ENCODE measurements around the gene BANK1. TPM values are rescaled to one million over a fixed set of nuclear protein-coding genes. Genes with fewer than 3 reads are reported as not detected.

BANK1 gene
- total RNA-seq, 1 donor from 2014 or later, result 1.5 TPM

GRCh38 chr4:101762025-101762424, 28.5 kb upstream of the BANK1 start:
- H3K27ac ChIP-seq, result no peak overlapping the region
- intact Hi-C loops (cut with DNase I), result no loop called here
- no peaks in the 10 kb centered on the region for H3K9me3 ChIP-seq
- no peak overlapping the region for H3K4me3 ChIP-seq
- H3K4me1 ChIP-seq, result no peaks in the 10 kb centered on the region
- no peaks in the 10 kb centered on the region for H3K36me3 ChIP-seq
- TF ChIP-seq POLR2AphosphoS5 (IDR thresholded peaks at IDR 0.05; ENCODE audit: insufficient read depth in 1 of 2, low read depth in 1 of 2) (no peak), POLR2A (IDR thresholded peaks at IDR 0.05) (no peak)
- TF ChIP-seq, protein P1, sequence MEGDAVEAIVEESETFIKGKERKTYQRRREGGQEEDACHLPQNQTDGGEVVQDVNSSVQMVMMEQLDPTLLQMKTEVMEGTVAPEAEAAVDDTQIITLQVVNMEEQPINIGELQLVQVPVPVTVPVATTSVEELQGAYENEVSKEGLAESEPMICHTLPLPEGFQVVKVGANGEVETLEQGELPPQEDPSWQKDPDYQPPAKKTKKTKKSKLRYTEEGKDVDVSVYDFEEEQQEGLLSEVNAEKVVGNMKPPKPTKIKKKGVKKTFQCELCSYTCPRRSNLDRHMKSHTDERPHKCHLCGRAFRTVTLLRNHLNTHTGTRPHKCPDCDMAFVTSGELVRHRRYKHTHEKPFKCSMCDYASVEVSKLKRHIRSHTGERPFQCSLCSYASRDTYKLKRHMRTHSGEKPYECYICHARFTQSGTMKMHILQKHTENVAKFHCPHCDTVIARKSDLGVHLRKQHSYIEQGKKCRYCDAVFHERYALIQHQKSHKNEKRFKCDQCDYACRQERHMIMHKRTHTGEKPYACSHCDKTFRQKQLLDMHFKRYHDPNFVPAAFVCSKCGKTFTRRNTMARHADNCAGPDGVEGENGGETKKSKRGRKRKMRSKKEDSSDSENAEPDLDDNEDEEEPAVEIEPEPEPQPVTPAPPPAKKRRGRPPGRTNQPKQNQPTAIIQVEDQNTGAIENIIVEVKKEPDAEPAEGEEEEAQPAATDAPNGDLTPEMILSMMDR (IDR thresholded peaks at IDR 0.05), result no peak
- H3K27me3 ChIP-seq, result no peaks in the 10 kb centered on the region
- no peak for DNase-seq (ENCODE audit: extremely low spot score in 2 of 2)

- H3K36me3 ChIP-seq, result no peaks in the 10 kb centered on the region
- no peaks in the 10 kb centered on the region for H3K9me3 ChIP-seq
- TF ChIP-seq POLR2AphosphoS5 (IDR thresholded peaks at IDR 0.05; ENCODE audit: insufficient read depth in 1 of 2, low read depth in 1 of 2) (no peak), POLR2A (IDR thresholded peaks at IDR 0.05) (no peak)
- TF ChIP-seq, protein P1 (IDR thresholded peaks at IDR 0.05), result no peak
- H3K27ac ChIP-seq, result no peak overlapping the region
- no peak for DNase-seq (ENCODE audit: extremely low spot score in 2 of 2)
- intact Hi-C loops (cut with DNase I), result no loop called here
- H3K4me3 ChIP-seq, result no peak overlapping the region
- H3K27me3 ChIP-seq, result no peaks in the 10 kb centered on the region
- H3K4me1 ChIP-seq, result no peaks in the 10 kb centered on the region
These were observed 28.0 kb upstream of the BANK1 start for GRCh38 chr4:101762534-101762933.

GRCh38 chr4:101763576-101763975, 27.0 kb upstream of the BANK1 start:
- Histone ChIP-seq H3K27me3 (no peaks in the 10 kb centered on the region), H3K4me1 (no peaks in the 10 kb centered on the region), H3K9me3 (no peaks in the 10 kb centered on the region), H3K4me3 (no peak overlapping the region), H3K36me3 (no peaks in the 10 kb centered on the region), H3K27ac (no peak overlapping the region)
- intact Hi-C loops (cut with DNase I), result no loop called here
- DNase-seq (ENCODE audit: extremely low spot score in 2 of 2), result no peak
- TF ChIP-seq, protein P1 (IDR thresholded peaks at IDR 0.05), result no peak

DNA sequence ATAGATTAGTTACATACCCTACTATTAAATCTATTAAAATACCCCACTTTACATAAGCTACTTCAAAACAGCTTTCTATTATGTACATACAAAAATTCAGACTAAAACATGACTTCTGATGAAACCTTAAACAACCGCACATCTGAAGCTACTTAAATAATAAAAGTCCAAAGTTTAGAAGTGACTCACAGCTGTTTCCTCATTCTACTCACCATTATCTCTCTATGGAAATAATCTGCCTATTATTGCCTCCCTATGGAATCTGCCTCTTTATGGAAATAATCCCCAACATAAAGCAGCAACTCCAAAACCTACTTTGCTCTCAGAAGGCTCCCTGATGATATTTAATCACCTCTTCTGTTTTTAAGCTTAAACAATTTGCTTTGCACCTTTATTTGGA, 15.7 kb upstream of the BANK1 start:
- Histone ChIP-seq H3K4me1 (no peaks in the 10 kb centered on the region), H3K9me3 (peaks cover 6% of the 10 kb centered on the region), H3K27ac (no peak overlapping the region), H3K36me3 (no peaks in the 10 kb centered on the region), H3K27me3 (no peaks in the 10 kb centered on the region), H3K4me3 (no peak overlapping the region)
- DNase-seq (ENCODE audit: extremely low spot score in 2 of 2), result no peak
- TF ChIP-seq, protein P1 (IDR thresholded peaks at IDR 0.05), result no peak
- TF ChIP-seq POLR2A (IDR thresholded peaks at IDR 0.05) (no peak), POLR2AphosphoS5 (IDR thresholded peaks at IDR 0.05; ENCODE audit: insufficient read depth in 1 of 2, low read depth in 1 of 2) (no peak)
- intact Hi-C loops (cut with DNase I), result no loop called here

DNA sequence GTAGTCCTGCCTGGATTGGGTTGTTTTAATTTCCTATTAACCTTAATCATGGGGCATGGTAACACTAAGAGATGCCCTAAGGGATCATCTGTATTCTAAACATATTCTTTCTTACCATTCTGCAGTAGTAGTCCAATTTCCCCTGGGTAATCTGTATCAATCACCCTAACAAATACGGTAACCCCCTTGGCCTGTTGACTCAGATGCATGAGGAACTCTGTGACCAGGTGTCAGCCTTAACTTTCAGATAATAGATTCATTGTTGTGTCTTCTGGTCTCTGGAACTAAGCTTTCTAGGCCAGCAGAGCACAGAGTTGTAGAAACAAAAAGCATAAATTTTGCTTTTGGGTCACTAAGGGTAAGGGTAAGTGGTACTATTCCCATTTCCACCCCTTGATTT, 13.1 kb upstream of the BANK1 start:
- H3K27ac ChIP-seq, result no peak overlapping the region
- no peaks in the 10 kb centered on the region for H3K4me1 ChIP-seq
- TF ChIP-seq POLR2A (IDR thresholded peaks at IDR 0.05) (no peak), POLR2AphosphoS5 (IDR thresholded peaks at IDR 0.05; ENCODE audit: insufficient read depth in 1 of 2, low read depth in 1 of 2) (no peak)
- TF ChIP-seq, protein P1 (IDR thresholded peaks at IDR 0.05), result no peak
- no peaks in the 10 kb centered on the region for H3K27me3 ChIP-seq
- H3K9me3 ChIP-seq, result no peaks in the 10 kb centered on the region
- intact Hi-C loops (cut with DNase I), result no loop called here
- no peaks in the 10 kb centered on the region for H3K36me3 ChIP-seq
- no peak for DNase-seq (ENCODE audit: extremely low spot score in 2 of 2)
- H3K4me3 ChIP-seq, result no peak overlapping the region

All from vagina (tissue), 2 donors.